ENCODE results near the gene COMP. TPM values are rescaled to one million over a fixed set of nuclear protein-coding genes. Genes with fewer than 3 reads are reported as not detected.

The COMP gene
- 0.03 to 0.06 TPM (median 0.06 TPM) in 3 of 5 replicates, not detected in the others for total RNA-seq (2022; extraction: Qiagen RNA extraction; ENCODE audit: low read depth)

GRCh38 chr19:18790566-18791314 lies at the start of gene COMP:
Gene COMP, minus strand, starts transcription at chr19:18791305. Its CDS starts 36 bp downstream, at chr19:18791269.

GRCh38 chr19:18831524-18832305 lies 40.6 kb upstream of the COMP start, which contains the start of gene UPF1:
Gene UPF1, plus strand, starts transcription at chr19:18831959. Its CDS starts 251 bp downstream, at chr19:18832210.

Other genes with a start within 250 kb of the COMP start
- 133 to 151 TPM (median 136 TPM) in 5 replicates for gene FKBP8, start 247.7 kb downstream of the COMP start, total RNA-seq (2022; extraction: Qiagen RNA extraction; ENCODE audit: low read depth)
- 87.9 to 111 TPM (median 98.4 TPM) in 5 replicates for gene KXD1, start 233.4 kb downstream of the COMP start, total RNA-seq (2022; extraction: Qiagen RNA extraction; ENCODE audit: low read depth)
- 1,087 to 1,167 TPM (median 1,108 TPM) in 5 replicates for gene UBA52, start 219.4 kb downstream of the COMP start, total RNA-seq (2022; extraction: Qiagen RNA extraction; ENCODE audit: low read depth)
- gene REX1BD, start 202.5 kb downstream of the COMP start, total RNA-seq (2022; extraction: Qiagen RNA extraction; ENCODE audit: low read depth) = 37.0 to 53.9 TPM (median 50.4 TPM) in 5 replicates
- gene CRLF1, start 184.5 kb downstream of the COMP start, total RNA-seq (2022; extraction: Qiagen RNA extraction; ENCODE audit: low read depth) = 1.5 to 4.5 TPM (median 3.0 TPM) in 5 replicates
- 3.6 to 6.3 TPM (median 5.4 TPM) in 5 replicates for gene TMEM59L, start 178.4 kb downstream of the COMP start, total RNA-seq (2022; extraction: Qiagen RNA extraction; ENCODE audit: low read depth)
- gene KLHL26, start 154.3 kb downstream of the COMP start, total RNA-seq (2022; extraction: Qiagen RNA extraction; ENCODE audit: low read depth) = 3.1 to 4.4 TPM (median 3.2 TPM) in 5 replicates
- 2.2 to 5.6 TPM (median 4.6 TPM) in 5 replicates for gene CRTC1, start 107.6 kb downstream of the COMP start, total RNA-seq (2022; extraction: Qiagen RNA extraction; ENCODE audit: low read depth)
- gene UPF1, start 40.7 kb upstream of the COMP start, total RNA-seq (2022; extraction: Qiagen RNA extraction; ENCODE audit: low read depth) = 33.4 to 45.5 TPM (median 44.3 TPM) in 5 replicates
- 3.9 to 6.3 TPM (median 5.1 TPM) in 5 replicates for gene CERS1, start 104.9 kb upstream of the COMP start, total RNA-seq (2022; extraction: Qiagen RNA extraction; ENCODE audit: low read depth)
- gene COPE, start 128.1 kb upstream of the COMP start, total RNA-seq (2022; extraction: Qiagen RNA extraction; ENCODE audit: low read depth) = 143 to 160 TPM (median 150 TPM) in 5 replicates
- gene DDX49, start 128.4 kb upstream of the COMP start, total RNA-seq (2022; extraction: Qiagen RNA extraction; ENCODE audit: low read depth) = 34.8 to 48.5 TPM (median 42.8 TPM) in 5 replicates
- 24.2 to 33.9 TPM (median 30.5 TPM) in 5 replicates for gene HOMER3, start 149.9 kb upstream of the COMP start, total RNA-seq (2022; extraction: Qiagen RNA extraction; ENCODE audit: low read depth)
- 22.0 to 36.1 TPM (median 33.5 TPM) in 5 replicates for gene SUGP2, start 242.2 kb upstream of the COMP start, total RNA-seq (2022; extraction: Qiagen RNA extraction; ENCODE audit: low read depth)
- gene ARMC6, start 242.3 kb upstream of the COMP start, total RNA-seq (2022; extraction: Qiagen RNA extraction; ENCODE audit: low read depth) = 22.6 to 31.4 TPM (median 28.3 TPM) in 5 replicates